ELR (cell line): ENCODE data around the gene GUCD1.

Experiments used
- DNase-seq: peaks from one replicate; pipeline ENCODE4 v3.0.0-alpha.2; 2015; ENCODE audit warnings: low read depth

GUCD1 gene

GRCh38 chr22:24503843-24504338 lies 51.0 kb downstream of the GUCD1 start:
- DNase-seq = no peak

- DNase-seq = peak; percentile 75
Observed at GRCh38 chr22:24503137-24503842, 51.6 kb downstream of the GUCD1 start.

GRCh38 chr22:24502541-24502940 lies 52.4 kb downstream of the GUCD1 start:
- no peak for DNase-seq

- no peak for DNase-seq
Observed at GRCh38 chr22:24502034-24502433, 52.9 kb downstream of the GUCD1 start.

- DNase-seq = no peak
Observed at GRCh38 chr22:24501301-24502005, 53.5 kb downstream of the GUCD1 start.

- DNase-seq = no peak
Observed at GRCh38 chr22:24500277-24500820, 54.6 kb downstream of the GUCD1 start.

GRCh38 chr22:24499706-24500276 lies 55.1 kb downstream of the GUCD1 start:
- DNase-seq = no peak

GRCh38 chr22:24498824-24499223 lies 56.1 kb downstream of the GUCD1 start:
- no peak for DNase-seq

- no peak for DNase-seq
Observed at GRCh38 chr22:24497841-24498258, 57.1 kb downstream of the GUCD1 start.

GRCh38 chr22:24496661-24497060 lies 58.3 kb downstream of the GUCD1 start:
- no peak for DNase-seq

- no peak for DNase-seq
Observed at GRCh38 chr22:24496234-24496633, 58.7 kb downstream of the GUCD1 start.

GRCh38 chr22:24495365-24495675 lies 59.6 kb downstream of the GUCD1 start:
- no peak for DNase-seq

- no peak for DNase-seq
Observed at GRCh38 chr22:24494528-24495364, 60.2 kb downstream of the GUCD1 start, which contains the start of gene UPB1. Gene UPB1 (plus strand): TSS chr22:24495332. CDS start chr22:24495404, 72 bp downstream.

GRCh38 chr22:24494167-24494527 lies 60.8 kb downstream of the GUCD1 start:
- DNase-seq = no peak

- DNase-seq = no peak
Observed at GRCh38 chr22:24492391-24492790, 62.5 kb downstream of the GUCD1 start.
